Memory B cell (primary cell): ENCODE results near the gene IFT22.
"Not testable (repeated sequence)": the region's sequence is repeated elsewhere in the genome, so short reads cannot be mapped to it uniquely, and the experiment has no call there.

Experiments used
- ATAC-seq: fragments of 150-1000 bp; cut with Tn5 transposase; 2 replicates; pipeline ENCODE4 v1.10.0; 2021; ENCODE audit warnings: low read depth, mild to moderate bottlenecking, moderate library complexity
- DNase-seq, 2 donors: peaks; one replicate each; pipeline ENCODE4 v3.0.0; 2022; ENCODE audit warnings: low spot score in 2 of 2
- H3K27ac Mint-ChIP-seq: one replicate; pipeline ENCODE4 v1.8.0; 2022; ENCODE audit warnings: mild to moderate bottlenecking, moderate library complexity, mixed read lengths
- H3K27me3 Mint-ChIP-seq: one replicate; pipeline ENCODE4 v1.8.0; 2022; ENCODE audit warnings: mixed read lengths
- H3K36me3 Mint-ChIP-seq: one replicate; pipeline ENCODE4 v1.8.0; 2022; ENCODE audit warnings: mild to moderate bottlenecking, mixed read lengths
- H3K4me1 Mint-ChIP-seq: one replicate; pipeline ENCODE4 v1.8.0; 2022; ENCODE audit warnings: mixed read lengths
- H3K4me3 Mint-ChIP-seq: one replicate; pipeline ENCODE4 v1.8.0; 2022; ENCODE audit warnings: mild to moderate bottlenecking, moderate library complexity, mixed read lengths
- H3K9me3 Mint-ChIP-seq: one replicate; pipeline ENCODE4 v1.8.0; 2022; ENCODE audit warnings: mixed read lengths

Gene IFT22

DNA sequence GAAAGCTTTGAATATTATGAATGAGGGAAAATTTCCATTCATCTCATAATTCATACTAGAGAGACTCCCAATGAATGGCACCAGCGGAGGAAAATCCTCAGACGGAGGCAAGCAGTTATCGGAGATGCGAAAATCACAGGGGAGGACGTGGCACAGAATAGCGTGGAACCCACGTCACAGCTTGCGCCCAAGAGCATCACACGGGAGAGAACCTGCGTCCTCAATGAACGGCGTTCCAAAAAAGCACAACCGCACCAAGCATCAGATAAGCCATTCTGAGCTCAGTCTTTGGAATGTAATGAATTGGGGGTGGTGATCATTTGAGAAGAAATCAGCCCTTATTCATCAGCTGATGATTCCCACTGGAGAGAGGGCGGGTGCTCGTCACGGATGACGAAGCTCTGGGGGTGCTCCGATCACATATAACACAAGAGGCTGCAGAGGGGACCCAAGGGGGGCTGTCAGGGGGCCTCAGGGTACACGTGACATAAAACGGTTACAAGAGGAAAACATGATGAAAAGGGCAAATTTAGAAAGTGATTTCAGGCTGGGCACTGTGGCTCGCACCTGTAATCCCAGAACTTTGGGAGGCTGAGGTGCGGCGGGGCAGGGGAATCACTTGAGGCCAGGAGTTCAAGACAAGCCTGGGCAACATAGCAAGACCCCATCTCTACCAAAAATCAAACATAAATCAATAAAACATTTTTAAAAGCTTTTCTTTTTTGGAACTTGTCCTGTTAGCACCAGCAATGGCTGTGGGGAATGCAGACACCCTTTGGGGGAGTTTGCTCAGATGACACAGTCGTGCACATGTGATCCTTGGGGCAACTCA lies 42.9 kb downstream of the IFT22 start:
- H3K4me3 Mint-ChIP-seq, result no peak overlapping the region

DNA sequence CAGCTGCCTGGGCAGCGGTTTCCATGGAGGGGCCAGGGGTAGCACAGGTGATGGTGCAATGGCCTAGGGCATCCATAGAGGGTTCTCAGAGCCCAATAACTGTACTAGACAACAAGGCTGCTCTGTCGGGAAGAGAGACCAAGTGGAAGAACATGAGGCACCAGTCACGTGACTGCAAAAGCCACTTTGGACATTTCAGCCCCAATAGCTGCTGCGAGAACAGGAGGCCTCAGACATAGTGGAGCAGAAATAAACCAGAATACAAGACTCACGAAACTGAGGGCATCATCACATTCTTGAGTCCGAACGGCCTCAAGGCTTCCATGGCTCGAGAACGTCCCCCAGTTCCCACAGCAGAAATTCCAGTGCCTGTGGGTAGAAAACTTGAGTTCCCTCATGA lies 44.5 kb downstream of the IFT22 start:
- H3K4me3 Mint-ChIP-seq, result no peak overlapping the region
- no peaks in the 10 kb centered on the region for H3K36me3 Mint-ChIP-seq
- no peak overlapping the region for H3K27ac Mint-ChIP-seq
- no peaks in the 10 kb centered on the region for H3K9me3 Mint-ChIP-seq
- DNase-seq (no peak), ATAC-seq (no peak)
- peaks cover 28% of the 10 kb centered on the region for H3K27me3 Mint-ChIP-seq
- H3K4me1 Mint-ChIP-seq, result peaks cover 2% of the 10 kb centered on the region

More for the DNA sequence above, 42.9 kb downstream of the IFT22 start:
- DNase-seq (no peak), ATAC-seq (no peak)
- H3K36me3 Mint-ChIP-seq, result no peaks in the 10 kb centered on the region
- H3K27me3 Mint-ChIP-seq, result peaks cover 24% of the 10 kb centered on the region
- no peak overlapping the region for H3K27ac Mint-ChIP-seq
- no peaks in the 10 kb centered on the region for H3K9me3 Mint-ChIP-seq
- peaks cover 7% of the 10 kb centered on the region for H3K4me1 Mint-ChIP-seq

DNA sequence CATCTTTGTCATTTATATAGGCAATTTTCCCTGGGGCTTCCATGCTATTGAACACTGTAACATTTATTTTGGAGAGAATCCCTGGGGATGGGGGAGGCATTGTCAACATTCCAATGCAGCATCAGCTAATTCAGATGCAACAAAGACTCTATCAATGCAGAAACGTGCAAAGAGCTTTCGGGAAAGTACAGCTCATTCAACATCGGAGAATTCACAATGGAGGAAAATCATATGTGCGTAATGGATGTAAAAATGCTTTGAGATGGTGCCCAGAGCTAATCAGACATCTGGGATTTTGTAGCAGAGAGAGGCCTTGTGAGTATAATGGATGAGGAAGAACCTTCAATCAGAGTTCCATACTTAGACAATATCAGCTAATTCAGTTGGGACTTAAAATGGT lies 48.4 kb downstream of the IFT22 start:
- Mint-ChIP-seq H3K4me3 (no peak overlapping the region), H3K36me3 (no peaks in the 10 kb centered on the region), H3K9me3 (no peaks in the 10 kb centered on the region), H3K27ac (no peak overlapping the region), H3K4me1 (no peaks in the 10 kb centered on the region), H3K27me3 (peaks cover 18% of the 10 kb centered on the region)
- no peak for DNase-seq
- no peak for ATAC-seq

DNA sequence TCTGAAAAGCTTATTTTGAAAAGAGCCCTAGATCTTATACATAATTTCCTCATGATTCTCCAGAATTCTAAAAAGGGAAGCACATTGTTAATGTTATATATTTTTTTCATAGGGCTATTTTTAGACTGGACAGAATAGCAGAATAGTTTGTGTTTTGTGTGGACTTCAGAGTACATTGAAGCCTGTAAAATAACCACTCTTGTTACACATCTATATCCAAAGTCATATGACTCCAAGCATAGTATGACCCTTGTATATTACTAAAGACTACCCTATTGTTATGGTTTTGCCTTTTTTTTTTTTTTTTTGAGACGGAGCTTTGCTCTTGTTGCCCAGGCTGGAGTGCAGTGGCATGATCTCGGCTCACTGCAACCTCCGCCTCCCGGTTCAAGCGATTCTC lies 50.6 kb downstream of the IFT22 start:
- ATAC-seq (no peak), DNase-seq (no peak)
- peaks cover 10% of the 10 kb centered on the region for H3K27me3 Mint-ChIP-seq

DNA sequence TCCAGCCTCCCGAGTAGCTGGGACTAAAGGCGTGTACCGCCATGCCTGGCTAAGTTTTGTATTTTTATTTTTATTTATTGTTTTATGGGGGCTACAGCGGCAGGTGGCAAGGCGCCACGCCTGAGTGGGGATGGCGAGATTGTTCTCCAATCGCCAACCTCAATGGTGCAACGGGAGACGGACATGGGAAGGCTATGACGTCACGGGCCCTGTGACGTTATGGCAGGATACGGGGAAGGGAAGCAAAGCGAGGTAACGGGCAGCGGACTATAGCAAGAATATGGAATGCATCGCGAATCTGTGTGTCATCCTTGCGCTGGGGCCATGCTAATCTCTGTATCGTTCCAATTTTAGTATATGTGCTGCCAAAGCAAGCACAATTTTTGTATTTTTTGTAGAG lies 51.9 kb downstream of the IFT22 start:
- Mint-ChIP-seq H3K4me1 (no peaks in the 10 kb centered on the region), H3K36me3 (no peaks in the 10 kb centered on the region), H3K4me3 (no peak overlapping the region), H3K9me3 (no peaks in the 10 kb centered on the region), H3K27ac (no peak overlapping the region), H3K27me3 (peaks cover 9% of the 10 kb centered on the region)
- DNase-seq, result no peak
- no peak for ATAC-seq

More for the DNA sequence above, 50.6 kb downstream of the IFT22 start:
- Mint-ChIP-seq H3K4me3 (no peak overlapping the region), H3K9me3 (no peaks in the 10 kb centered on the region), H3K27ac (no peak overlapping the region), H3K36me3 (no peaks in the 10 kb centered on the region), H3K4me1 (no peaks in the 10 kb centered on the region)

DNA sequence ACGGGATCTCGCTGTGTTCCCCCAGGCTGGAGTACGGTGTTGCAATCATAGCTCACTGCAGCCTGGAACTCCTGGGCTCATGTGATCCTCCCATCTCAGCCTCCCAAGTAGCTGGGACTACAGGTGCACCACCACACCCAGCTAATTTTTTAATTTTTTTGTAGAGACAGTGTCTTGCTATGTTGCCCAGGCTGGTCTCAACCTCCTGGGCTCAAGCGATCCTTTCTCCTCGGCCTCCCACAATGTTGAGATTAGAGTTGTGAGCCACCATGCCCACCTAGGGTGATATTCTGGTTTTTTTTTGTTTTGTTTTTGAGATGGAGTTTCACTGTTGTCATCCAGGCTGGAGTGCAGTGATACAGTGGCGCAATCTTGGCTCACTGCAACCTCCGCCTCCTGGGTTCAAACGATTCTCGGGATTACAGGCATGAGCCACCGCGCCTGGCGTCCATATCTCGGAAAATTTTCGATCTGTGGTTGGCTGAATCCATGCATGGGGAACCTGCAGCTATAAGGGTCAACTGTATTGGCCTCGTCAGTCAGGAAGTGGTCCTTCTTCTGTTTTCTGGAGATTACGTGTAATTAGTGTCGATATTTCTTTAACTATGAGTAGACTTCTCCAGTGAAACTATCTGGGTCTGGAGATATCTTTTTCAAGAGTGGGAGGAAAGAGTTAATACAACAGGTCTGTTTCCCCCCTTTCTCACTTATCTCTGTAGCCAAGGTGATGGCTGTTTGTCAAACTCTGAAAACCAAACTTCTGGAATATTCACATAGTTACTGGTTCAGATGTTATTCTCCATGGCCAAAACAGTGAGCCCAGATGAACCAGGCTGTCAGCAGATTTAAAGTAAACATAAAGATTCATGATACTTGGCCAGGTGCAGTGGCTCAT lies 55.7 kb downstream of the IFT22 start:
- DNase-seq (no peak), ATAC-seq (no peak)
- no peak overlapping the region for H3K4me3 Mint-ChIP-seq
- H3K36me3 Mint-ChIP-seq, result no peaks in the 10 kb centered on the region
- H3K27me3 Mint-ChIP-seq, result peaks cover 5% of the 10 kb centered on the region
- no peak overlapping the region for H3K27ac Mint-ChIP-seq
- peaks cover 5% of the 10 kb centered on the region for H3K4me1 Mint-ChIP-seq
- H3K9me3 Mint-ChIP-seq, result no peaks in the 10 kb centered on the region

DNA sequence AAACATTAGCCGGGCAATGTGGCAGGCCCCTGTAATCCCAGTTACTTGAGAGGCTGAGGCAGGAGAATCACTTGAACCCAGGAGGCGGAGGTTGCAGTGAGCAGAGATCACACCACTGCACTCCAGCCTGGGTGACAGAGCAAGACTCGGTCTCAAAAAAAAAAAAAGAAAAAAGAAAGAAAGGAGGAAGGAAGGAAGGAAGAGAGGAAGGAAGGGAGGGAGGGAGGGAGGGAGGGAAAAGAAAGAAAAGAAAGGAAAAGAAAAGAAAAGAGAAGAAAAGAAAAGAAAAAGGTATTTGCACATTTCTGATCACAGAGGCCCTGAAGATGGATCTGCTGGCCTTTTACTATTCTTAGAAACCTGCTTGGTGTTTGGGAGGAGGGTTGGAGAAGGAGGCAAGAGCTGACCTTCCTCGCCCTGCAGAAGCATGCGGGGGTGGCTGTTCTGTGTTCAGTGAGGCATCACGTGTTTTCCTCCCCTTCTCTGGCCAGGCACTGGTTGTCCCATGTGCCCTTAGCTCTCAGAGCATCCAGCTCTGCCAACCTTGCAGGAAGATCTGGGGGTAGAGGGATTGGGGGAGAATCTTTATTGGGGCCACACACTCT lies 57.4 kb downstream of the IFT22 start:
- not testable (repeated sequence) for H3K4me1 Mint-ChIP-seq, H3K4me3 Mint-ChIP-seq, DNase-seq, H3K9me3 Mint-ChIP-seq, H3K27ac Mint-ChIP-seq, ATAC-seq, H3K36me3 Mint-ChIP-seq, H3K27me3 Mint-ChIP-seq
